K562 (cell line): Measurements from ENCODE around the gene REPS1.

Experiments used
- CREB1 ChIP-seq, 2 experiments: sonication (generic) in 1 of 2; formaldehyde crosslinking in 1 of 2; IDR thresholded peaks; 2 replicates each; pipeline versions ENCODE4 v1.6.1 to v1.8.0; 2012 to 2022; ENCODE audit warnings: inconsistent platforms in 1 of 2, mild to moderate bottlenecking in 1 of 2, missing genetic modification reagents in 1 of 2, moderate library complexity in 1 of 2
- EZH2 ChIP-seq: IDR thresholded peaks from 2 replicates; pipeline ENCODE4 v1.6.1; 2012; ENCODE audit warnings: low read depth, mild to moderate bottlenecking, inconsistent platforms, low read length, borderline replicate concordance
- SETDB1 ChIP-seq: IDR thresholded peaks from one replicate; pipeline ENCODE4 v1.6.1; 2012; ENCODE audit warnings: low read length, control low read depth, inconsistent platforms
- SMARCB1 ChIP-seq: IDR thresholded peaks from 2 replicates; pipeline ENCODE4 v1.6.1; 2011; ENCODE audit warnings: improper control_type of control experiment, low read depth; ENCODE audit not compliant: insufficient read length
- SMARCC2 ChIP-seq: fragments of 450-650 bp; IDR thresholded peaks from 2 replicates; pipeline ENCODE4 v1.6.1; 2017; ENCODE audit warnings: antibody characterized with exemption, moderate library complexity, mild to moderate bottlenecking, low read depth
- TOE1 ChIP-seq, 2 experiments: fragments of 450-650 bp in 1 of 2; sonication (generic) in 1 of 2; formaldehyde crosslinking in 1 of 2; IDR thresholded peaks; 2 replicates each; pipeline versions ENCODE4 v1.7.1 to v1.8.0; 2016 to 2022; ENCODE audit warnings: borderline replicate concordance in 2 of 2, mild to moderate bottlenecking in 2 of 2, antibody characterized with exemption in 1 of 2, inconsistent platforms in 1 of 2, low read depth in 1 of 2, missing genetic modification reagents in 1 of 2, moderate library complexity in 1 of 2
- YY1 ChIP-seq, 3 experiments: IDR thresholded peaks; 2 replicates each; pipeline ENCODE4 v1.6.1; 2011; ENCODE audit warnings: low read length in 2 of 3, mild to moderate bottlenecking in 2 of 3, moderate library complexity in 2 of 3, borderline replicate concordance in 1 of 3, control low read depth in 1 of 3, low read depth in 1 of 3; ENCODE audit not compliant: insufficient read depth in 3 of 3, insufficient replicate concordance in 2 of 3, control insufficient read depth in 1 of 3, insufficient read length in 1 of 3; ENCODE audit errors: extremely low read depth in 1 of 3
- TF ChIP-seq, protein P1 (sequence below): sonication (generic); formaldehyde crosslinking; IDR thresholded peaks from 2 replicates; pipeline ENCODE4 v1.8.1; 2023; ENCODE audit warnings: mild to moderate bottlenecking, missing genetic modification reagents
- TF ChIP-seq, protein P2 (sequence below), 3 experiments: IDR thresholded peaks in 2 of 3; conservative IDR thresholded peaks in 1 of 3; 2 replicates each; pipeline ENCODE4 v1.5.1; 2011 to 2012; ENCODE audit warnings: low read length in 3 of 3, mild to moderate bottlenecking in 3 of 3, control low read depth in 2 of 3, improper control_type of control experiment in 1 of 3, inconsistent platforms in 1 of 3, low read depth in 1 of 3, mixed read lengths in 1 of 3, moderate library complexity in 1 of 3; ENCODE audit not compliant: insufficient read depth in 2 of 3
- TF ChIP-seq, protein P3 (sequence below): sonication (generic); formaldehyde crosslinking; IDR thresholded peaks from 2 replicates; pipeline ENCODE4 v1.8.1; 2022; ENCODE audit warnings: missing genetic modification reagents
- TF ChIP-seq, protein P4 (sequence below): sonication (generic); formaldehyde crosslinking; IDR thresholded peaks from 2 replicates; pipeline ENCODE4 v1.8.0; 2022; ENCODE audit warnings: mild to moderate bottlenecking, low read depth, missing genetic modification reagents

DNA sequence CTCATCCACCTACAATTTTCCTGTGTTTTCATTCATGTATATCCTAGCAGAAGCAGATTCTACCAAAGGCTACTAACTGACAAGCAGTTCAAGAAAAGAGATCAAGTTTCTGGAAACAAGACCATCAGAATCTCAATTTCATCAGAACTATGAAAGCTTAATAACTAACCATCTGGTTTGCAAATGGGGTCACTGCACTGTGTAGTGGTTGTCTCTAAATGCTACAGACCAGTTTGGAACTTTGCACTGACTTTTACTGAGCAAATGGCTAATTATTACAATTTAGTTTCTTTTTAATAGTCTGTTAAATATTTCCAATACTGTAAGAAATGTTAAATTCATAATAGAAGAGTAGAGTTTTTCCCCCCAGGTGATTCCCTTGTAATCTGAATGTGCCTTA lies 64.5 kb downstream of the REPS1 start:
- TF ChIP-seq TOE1 (IDR thresholded peaks at IDR 0.05; ENCODE audit: borderline replicate concordance) (no peak), TOE1 (CRISPR knock-in tag; IDR thresholded peaks at IDR 0.05; ENCODE audit: borderline replicate concordance, low read depth) (no peak), EZH2 (no peak), SMARCB1 (no peak), SETDB1 (no peak), SMARCC2 (no peak), CREB1 (IDR thresholded peaks at IDR 0.05) (no peak), CREB1 (CRISPR knock-in tag; IDR thresholded peaks at IDR 0.05) (no peak), YY1 (IDR thresholded peaks at IDR 0.05; ENCODE audit: borderline replicate concordance in 1 of 3, control insufficient read depth in 1 of 3, extremely low read depth in 1 of 3, insufficient read depth in 3 of 3, insufficient read length in 1 of 3, insufficient replicate concordance in 2 of 3, low read depth in 1 of 3, low read length in 2 of 3) (no peak)
- TF ChIP-seq, protein P1, sequence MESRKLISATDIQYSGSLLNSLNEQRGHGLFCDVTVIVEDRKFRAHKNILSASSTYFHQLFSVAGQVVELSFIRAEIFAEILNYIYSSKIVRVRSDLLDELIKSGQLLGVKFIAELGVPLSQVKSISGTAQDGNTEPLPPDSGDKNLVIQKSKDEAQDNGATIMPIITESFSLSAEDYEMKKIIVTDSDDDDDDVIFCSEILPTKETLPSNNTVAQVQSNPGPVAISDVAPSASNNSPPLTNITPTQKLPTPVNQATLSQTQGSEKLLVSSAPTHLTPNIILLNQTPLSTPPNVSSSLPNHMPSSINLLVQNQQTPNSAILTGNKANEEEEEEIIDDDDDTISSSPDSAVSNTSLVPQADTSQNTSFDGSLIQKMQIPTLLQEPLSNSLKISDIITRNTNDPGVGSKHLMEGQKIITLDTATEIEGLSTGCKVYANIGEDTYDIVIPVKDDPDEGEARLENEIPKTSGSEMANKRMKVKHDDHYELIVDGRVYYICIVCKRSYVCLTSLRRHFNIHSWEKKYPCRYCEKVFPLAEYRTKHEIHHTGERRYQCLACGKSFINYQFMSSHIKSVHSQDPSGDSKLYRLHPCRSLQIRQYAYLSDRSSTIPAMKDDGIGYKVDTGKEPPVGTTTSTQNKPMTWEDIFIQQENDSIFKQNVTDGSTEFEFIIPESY (CRISPR knock-in tag), result no peak
- TF ChIP-seq, protein P2, sequence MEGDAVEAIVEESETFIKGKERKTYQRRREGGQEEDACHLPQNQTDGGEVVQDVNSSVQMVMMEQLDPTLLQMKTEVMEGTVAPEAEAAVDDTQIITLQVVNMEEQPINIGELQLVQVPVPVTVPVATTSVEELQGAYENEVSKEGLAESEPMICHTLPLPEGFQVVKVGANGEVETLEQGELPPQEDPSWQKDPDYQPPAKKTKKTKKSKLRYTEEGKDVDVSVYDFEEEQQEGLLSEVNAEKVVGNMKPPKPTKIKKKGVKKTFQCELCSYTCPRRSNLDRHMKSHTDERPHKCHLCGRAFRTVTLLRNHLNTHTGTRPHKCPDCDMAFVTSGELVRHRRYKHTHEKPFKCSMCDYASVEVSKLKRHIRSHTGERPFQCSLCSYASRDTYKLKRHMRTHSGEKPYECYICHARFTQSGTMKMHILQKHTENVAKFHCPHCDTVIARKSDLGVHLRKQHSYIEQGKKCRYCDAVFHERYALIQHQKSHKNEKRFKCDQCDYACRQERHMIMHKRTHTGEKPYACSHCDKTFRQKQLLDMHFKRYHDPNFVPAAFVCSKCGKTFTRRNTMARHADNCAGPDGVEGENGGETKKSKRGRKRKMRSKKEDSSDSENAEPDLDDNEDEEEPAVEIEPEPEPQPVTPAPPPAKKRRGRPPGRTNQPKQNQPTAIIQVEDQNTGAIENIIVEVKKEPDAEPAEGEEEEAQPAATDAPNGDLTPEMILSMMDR (IDR thresholded peaks at IDR 0.05 in 2 of 3, conservative IDR thresholded peaks at IDR 0.05 in 1 of 3; ENCODE audit: insufficient read depth in 2 of 3, low read depth in 1 of 3, low read length in 3 of 3), result no peak
- TF ChIP-seq, protein P3, sequence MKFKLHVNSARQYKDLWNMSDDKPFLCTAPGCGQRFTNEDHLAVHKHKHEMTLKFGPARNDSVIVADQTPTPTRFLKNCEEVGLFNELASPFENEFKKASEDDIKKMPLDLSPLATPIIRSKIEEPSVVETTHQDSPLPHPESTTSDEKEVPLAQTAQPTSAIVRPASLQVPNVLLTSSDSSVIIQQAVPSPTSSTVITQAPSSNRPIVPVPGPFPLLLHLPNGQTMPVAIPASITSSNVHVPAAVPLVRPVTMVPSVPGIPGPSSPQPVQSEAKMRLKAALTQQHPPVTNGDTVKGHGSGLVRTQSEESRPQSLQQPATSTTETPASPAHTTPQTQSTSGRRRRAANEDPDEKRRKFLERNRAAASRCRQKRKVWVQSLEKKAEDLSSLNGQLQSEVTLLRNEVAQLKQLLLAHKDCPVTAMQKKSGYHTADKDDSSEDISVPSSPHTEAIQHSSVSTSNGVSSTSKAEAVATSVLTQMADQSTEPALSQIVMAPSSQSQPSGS (CRISPR knock-in tag), result no peak
- TF ChIP-seq, protein P4, sequence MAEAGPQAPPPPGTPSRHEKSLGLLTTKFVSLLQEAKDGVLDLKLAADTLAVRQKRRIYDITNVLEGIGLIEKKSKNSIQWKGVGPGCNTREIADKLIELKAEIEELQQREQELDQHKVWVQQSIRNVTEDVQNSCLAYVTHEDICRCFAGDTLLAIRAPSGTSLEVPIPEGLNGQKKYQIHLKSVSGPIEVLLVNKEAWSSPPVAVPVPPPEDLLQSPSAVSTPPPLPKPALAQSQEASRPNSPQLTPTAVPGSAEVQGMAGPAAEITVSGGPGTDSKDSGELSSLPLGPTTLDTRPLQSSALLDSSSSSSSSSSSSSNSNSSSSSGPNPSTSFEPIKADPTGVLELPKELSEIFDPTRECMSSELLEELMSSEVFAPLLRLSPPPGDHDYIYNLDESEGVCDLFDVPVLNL (CRISPR knock-in tag), result no peak
